GM12878 (cell line): ENCODE results near the gene PATJ. TPM values are rescaled to one million over a fixed set of nuclear protein-coding genes. Genes with fewer than 3 reads are reported as not detected.

ENCODE experiments used
- ATAC-seq: fragments of 200-7000 bp; cut with Tn5 transposase; 3 replicates; pipeline ENCODE4 v1.9.1; 2020; ENCODE audit warnings: mild to moderate bottlenecking, moderate library complexity
- BruUV-seq: library from RNA; stranded (reverse); fragments of 400-500 nt; replicated peaks from 2 replicates; lab custom pipeline; 2021; lab: Mats Ljungman, UMichigan
- CTCF ChIA-PET: fragments of 300-600 bp; sonication (Branson Sonifier 250); formaldehyde crosslinking; extraction: SDS; loops from one replicate; lab custom pipeline; 2021; ENCODE audit warnings: inconsistent platforms; lab: Yijun Ruan, JAX
- POLR2A ChIA-PET: fragments of 350-600 bp; formaldehyde crosslinking; extraction: SDS; loops from one replicate; lab custom pipeline; 2021; ENCODE audit warnings: inconsistent platforms; lab: Charles Lee
- RAD21 ChIA-PET: fragments of 300-600 bp; sonication (Branson Sonifier 250); formaldehyde crosslinking; loops from one replicate; lab custom pipeline; 2023; ENCODE audit warnings: antibody characterized with exemption; ENCODE audit not compliant: unreplicated experiment; lab: Charles Lee
- SMC1A ChIA-PET: fragments of 300-600 bp; sonication (Branson Sonifier 250); formaldehyde crosslinking; loops from one replicate; lab custom pipeline; 2023; ENCODE audit not compliant: unreplicated experiment, uncharacterized antibody; lab: Charles Lee
- DNase-seq: peaks from one replicate; pipeline ENCODE4 v3.0.0-alpha.2; 2011; ENCODE audit warnings: low read depth, low spot score
- FAIRE-seq: peaks from 3 replicates; lab custom pipeline; 2011; peaks lifted over from hg19 to GRCh38; lab: Jason Lieb, UNC
- H2AFZ ChIP-seq: 2 replicates; pipeline ENCODE4 v1.6.0; 2011; ENCODE audit warnings: low read depth, low read length, control low read depth; ENCODE audit not compliant: control insufficient read depth
- H3K27ac ChIP-seq: 2 replicates; pipeline ENCODE4 v1.5.1; 2011; ENCODE audit warnings: control low read depth; ENCODE audit not compliant: control insufficient read depth, insufficient read depth
- H3K27me3 ChIP-seq, 2 experiments: replicated peaks in 1 of 2; 2 replicates each; pipeline versions ENCODE4 v1.6.0 to v1.6.1; 2011; ENCODE audit warnings: low read length in 1 of 2; ENCODE audit not compliant: control insufficient read depth in 2 of 2, insufficient read depth in 2 of 2
- H3K36me3 ChIP-seq, 2 experiments: 2 replicates each; pipeline ENCODE4 v1.5.1; 2011; ENCODE audit warnings: low read length in 1 of 2; ENCODE audit not compliant: control insufficient read depth in 2 of 2, insufficient read depth in 2 of 2
- H3K4me1 ChIP-seq: 2 replicates; pipeline ENCODE4 v1.6.1; 2011; ENCODE audit warnings: mild to moderate bottlenecking, low read length, moderate library complexity, mixed read lengths; ENCODE audit not compliant: control insufficient read depth, insufficient read depth
- H3K4me2 ChIP-seq: 2 replicates; pipeline ENCODE4 v1.6.0; 2011; ENCODE audit warnings: control low read depth; ENCODE audit not compliant: control insufficient read depth, insufficient read depth
- H3K4me3 ChIP-seq: fragments of 200-600 bp; sonication (generic); 2 replicates; pipeline ENCODE4 v1.5.1; 2016
- H3K79me2 ChIP-seq: 2 replicates; pipeline ENCODE4 v1.6.0; 2011; ENCODE audit warnings: low read length; ENCODE audit not compliant: control insufficient read depth, insufficient read depth
- H3K9ac ChIP-seq: 2 replicates; pipeline ENCODE4 v1.8.0; 2011; ENCODE audit warnings: low read length, control low read depth, mixed read lengths; ENCODE audit not compliant: control insufficient read depth, insufficient read depth
- H3K9me3 ChIP-seq: replicated peaks from 3 replicates; pipeline ENCODE4 v1.5.1; 2011; ENCODE audit warnings: mild to moderate bottlenecking, low read length; ENCODE audit not compliant: control insufficient read depth, insufficient read depth
- H4K20me1 ChIP-seq: 2 replicates; pipeline ENCODE4 v1.6.0; 2011; ENCODE audit not compliant: control insufficient read depth, insufficient read depth
- EZH2 ChIP-seq: IDR thresholded peaks from 2 replicates; pipeline ENCODE4 v1.6.1; 2012; ENCODE audit warnings: low read depth, mild to moderate bottlenecking, control low read depth, inconsistent platforms, low read length, borderline replicate concordance; ENCODE audit not compliant: control insufficient read depth
- JUND ChIP-seq: IDR thresholded peaks from 2 replicates; pipeline ENCODE4 v1.6.1; 2012; ENCODE audit warnings: low read depth, mild to moderate bottlenecking, low read length, improper control_type of control experiment, moderate library complexity
- KAT2A ChIP-seq: conservative IDR thresholded peaks from 2 replicates; pipeline ENCODE4 v1.6.1; 2011; ENCODE audit warnings: low read depth, low read length; ENCODE audit not compliant: control insufficient read depth
- LARP7 ChIP-seq: fragments of 450-650 bp; IDR thresholded peaks from 2 replicates; pipeline ENCODE4 v1.6.1; 2017; ENCODE audit warnings: mild to moderate bottlenecking
- PAX5 ChIP-seq: IDR thresholded peaks from 2 replicates; pipeline ENCODE4 v1.6.1; 2011; ENCODE audit warnings: low read depth, low read length, borderline replicate concordance
- PAX8 ChIP-seq: fragments of 450-650 bp; IDR thresholded peaks from 2 replicates; pipeline ENCODE4 v1.6.1; 2017; ENCODE audit warnings: mild to moderate bottlenecking, moderate library complexity
- PML ChIP-seq: IDR thresholded peaks from 2 replicates; pipeline ENCODE4 v1.6.1; 2012; ENCODE audit warnings: low read length, inconsistent platforms
- SMAD1 ChIP-seq: fragments of 450-650 bp; IDR thresholded peaks from 2 replicates; pipeline ENCODE4 v1.6.1; 2018; ENCODE audit warnings: mild to moderate bottlenecking, low read depth; ENCODE audit not compliant: partially characterized antibody
- SMARCA5 ChIP-seq: fragments of 450-650 bp; IDR thresholded peaks from 2 replicates; pipeline ENCODE4 v1.6.1; 2017; ENCODE audit warnings: mild to moderate bottlenecking
- YBX1 ChIP-seq: fragments of 450-650 bp; IDR thresholded peaks from 2 replicates; pipeline ENCODE4 v1.6.1; 2016; ENCODE audit warnings: antibody characterized with exemption
- YY1 ChIP-seq: IDR thresholded peaks from 2 replicates; pipeline ENCODE4 v1.6.1; 2011; ENCODE audit warnings: low read depth, mild to moderate bottlenecking, low read length
- ZNF24 ChIP-seq: fragments of 450-650 bp; IDR thresholded peaks from 2 replicates; pipeline ENCODE4 v1.6.1; 2017; ENCODE audit warnings: antibody characterized with exemption, mild to moderate bottlenecking
- WGBS: methylation state at CpG from one replicate; pipeline ENCODE4 v1.1.6; 2016; ENCODE audit warnings: low lambda C conversion rate; ENCODE audit not compliant: insufficient replicate concordance, insufficient coverage; ENCODE audit errors: missing lambda C conversion rate; 5-methylcytosine and 5-hydroxymethylcytosine counted together
- in situ Hi-C: fragments of 300-500 bp; cut with MboI; formaldehyde crosslinking; loops from 9 replicates; pipeline ENCODE4 v1.14.3; 2018; ENCODE audit warnings: mixed read lengths
- intact Hi-C: fragments of 100-400 bp; cut with micrococcal nuclease; formaldehyde crosslinking; loops from one replicate; pipeline ENCODE4 v1.14.2; 2022; ENCODE audit not compliant: unreplicated experiment
- polyA plus RNA-seq, 11 experiments: library from polyadenylated mRNA; depleted of rRNA in 4 of 11; unstranded in 6 of 11; stranded (reverse) in 5 of 11; fragments of >200 nt; fragmentation: Nextera tagmentation in 4 of 11; fragmentation: Illumina TruSeq in 1 of 11; extraction: Ambion mirVana in 4 of 11; extraction: Trizol in 1 of 11; gene quantifications; 1 replicate in 1 of 11; 2 replicates in 10 of 11; pipeline versions ENCODE4 v1.2.1 to v1.2.3, GENCODE V29; 2011 to 2016; ENCODE audit warnings: inconsistent platforms in 2 of 11, missing spikeins in 2 of 11, low read depth in 1 of 11
- total RNA-seq, 4 experiments: library from RNA; depleted of rRNA in 3 of 4; stranded (reverse); fragments of >200 nt in 3 of 4; fragmentation: Illumina TruSeq in 1 of 4; extraction: Trizol in 1 of 4; gene quantifications; 2 replicates each; pipeline versions ENCODE4 v1.2.1 to v1.2.3, GENCODE V29; 2013 to 2021
- TF ChIP-seq, protein P1 (sequence below): fragments of 450-650 bp; conservative IDR thresholded peaks from 2 replicates; pipeline ENCODE4 v1.6.1; 2017; ENCODE audit warnings: mild to moderate bottlenecking, moderate library complexity
- TF ChIP-seq, protein P2 (sequence below): fragments of 150-350 bp; IDR thresholded peaks from 2 replicates; pipeline ENCODE4 v1.6.1; 2016; ENCODE audit warnings: low read depth, low read length
- TF ChIP-seq, protein P3 (sequence below): fragments of 450-650 bp; IDR thresholded peaks from 2 replicates; pipeline ENCODE4 v1.6.1; 2018; ENCODE audit warnings: borderline replicate concordance, mild to moderate bottlenecking; ENCODE audit not compliant: partially characterized antibody
- TF ChIP-seq, protein P4 (sequence below): fragments of 450-650 bp; IDR thresholded peaks from 2 replicates; pipeline ENCODE4 v1.6.1; 2017; ENCODE audit warnings: mild to moderate bottlenecking

The PATJ gene
- total and polyA plus RNA-seq, 10 of the 15 experiments (the other 5 are each of a cell fraction or from before 2014, with no cell fraction given), result 2.8 to 13.9 (median 6.9) TPM

DNA sequence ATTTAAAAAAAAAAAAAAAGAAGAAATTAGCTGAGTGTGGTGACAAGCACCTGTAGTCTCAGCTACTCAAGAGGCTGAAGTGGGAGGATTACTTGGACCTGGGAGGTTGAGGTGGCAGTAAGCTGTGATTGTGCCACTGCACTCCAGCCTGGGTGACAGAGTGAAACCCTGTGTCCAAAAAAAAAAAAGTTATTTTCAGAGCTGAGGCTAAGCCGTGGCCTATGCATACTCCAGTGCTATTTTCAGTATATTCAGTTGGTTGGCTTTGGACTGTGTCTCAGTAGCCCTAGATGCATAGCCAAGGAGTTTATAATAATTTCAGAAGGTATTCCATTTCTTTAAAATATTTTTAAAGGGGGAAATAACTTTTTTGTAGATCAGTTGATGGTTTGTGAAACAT lies 311.9 kb downstream of the PATJ start:
- H3K4me2 ChIP-seq, result no peak overlapping the region
- TF ChIP-seq KAT2A (no peak), PAX8 (no peak), SMAD1 (no peak), PAX5 (no peak), YY1 (no peak), ZNF24 (no peak), YBX1 (no peak), LARP7 (no peak), EZH2 (no peak), JUND (no peak), PML (no peak), SMARCA5 (no peak)
- TF ChIP-seq, protein P1, sequence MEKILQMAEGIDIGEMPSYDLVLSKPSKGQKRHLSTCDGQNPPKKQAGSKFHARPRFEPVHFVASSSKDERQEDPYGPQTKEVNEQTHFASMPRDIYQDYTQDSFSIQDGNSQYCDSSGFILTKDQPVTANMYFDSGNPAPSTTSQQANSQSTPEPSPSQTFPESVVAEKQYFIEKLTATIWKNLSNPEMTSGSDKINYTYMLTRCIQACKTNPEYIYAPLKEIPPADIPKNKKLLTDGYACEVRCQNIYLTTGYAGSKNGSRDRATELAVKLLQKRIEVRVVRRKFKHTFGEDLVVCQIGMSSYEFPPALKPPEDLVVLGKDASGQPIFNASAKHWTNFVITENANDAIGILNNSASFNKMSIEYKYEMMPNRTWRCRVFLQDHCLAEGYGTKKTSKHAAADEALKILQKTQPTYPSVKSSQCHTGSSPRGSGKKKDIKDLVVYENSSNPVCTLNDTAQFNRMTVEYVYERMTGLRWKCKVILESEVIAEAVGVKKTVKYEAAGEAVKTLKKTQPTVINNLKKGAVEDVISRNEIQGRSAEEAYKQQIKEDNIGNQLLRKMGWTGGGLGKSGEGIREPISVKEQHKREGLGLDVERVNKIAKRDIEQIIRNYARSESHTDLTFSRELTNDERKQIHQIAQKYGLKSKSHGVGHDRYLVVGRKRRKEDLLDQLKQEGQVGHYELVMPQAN, result no peak
- TF ChIP-seq, protein P2, sequence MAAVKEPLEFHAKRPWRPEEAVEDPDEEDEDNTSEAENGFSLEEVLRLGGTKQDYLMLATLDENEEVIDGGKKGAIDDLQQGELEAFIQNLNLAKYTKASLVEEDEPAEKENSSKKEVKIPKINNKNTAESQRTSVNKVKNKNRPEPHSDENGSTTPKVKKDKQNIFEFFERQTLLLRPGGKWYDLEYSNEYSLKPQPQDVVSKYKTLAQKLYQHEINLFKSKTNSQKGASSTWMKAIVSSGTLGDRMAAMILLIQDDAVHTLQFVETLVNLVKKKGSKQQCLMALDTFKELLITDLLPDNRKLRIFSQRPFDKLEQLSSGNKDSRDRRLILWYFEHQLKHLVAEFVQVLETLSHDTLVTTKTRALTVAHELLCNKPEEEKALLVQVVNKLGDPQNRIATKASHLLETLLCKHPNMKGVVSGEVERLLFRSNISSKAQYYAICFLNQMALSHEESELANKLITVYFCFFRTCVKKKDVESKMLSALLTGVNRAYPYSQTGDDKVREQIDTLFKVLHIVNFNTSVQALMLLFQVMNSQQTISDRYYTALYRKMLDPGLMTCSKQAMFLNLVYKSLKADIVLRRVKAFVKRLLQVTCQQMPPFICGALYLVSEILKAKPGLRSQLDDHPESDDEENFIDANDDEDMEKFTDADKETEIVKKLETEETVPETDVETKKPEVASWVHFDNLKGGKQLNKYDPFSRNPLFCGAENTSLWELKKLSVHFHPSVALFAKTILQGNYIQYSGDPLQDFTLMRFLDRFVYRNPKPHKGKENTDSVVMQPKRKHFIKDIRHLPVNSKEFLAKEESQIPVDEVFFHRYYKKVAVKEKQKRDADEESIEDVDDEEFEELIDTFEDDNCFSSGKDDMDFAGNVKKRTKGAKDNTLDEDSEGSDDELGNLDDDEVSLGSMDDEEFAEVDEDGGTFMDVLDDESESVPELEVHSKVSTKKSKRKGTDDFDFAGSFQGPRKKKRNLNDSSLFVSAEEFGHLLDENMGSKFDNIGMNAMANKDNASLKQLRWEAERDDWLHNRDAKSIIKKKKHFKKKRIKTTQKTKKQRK, result no peak
- TF ChIP-seq, protein P3, sequence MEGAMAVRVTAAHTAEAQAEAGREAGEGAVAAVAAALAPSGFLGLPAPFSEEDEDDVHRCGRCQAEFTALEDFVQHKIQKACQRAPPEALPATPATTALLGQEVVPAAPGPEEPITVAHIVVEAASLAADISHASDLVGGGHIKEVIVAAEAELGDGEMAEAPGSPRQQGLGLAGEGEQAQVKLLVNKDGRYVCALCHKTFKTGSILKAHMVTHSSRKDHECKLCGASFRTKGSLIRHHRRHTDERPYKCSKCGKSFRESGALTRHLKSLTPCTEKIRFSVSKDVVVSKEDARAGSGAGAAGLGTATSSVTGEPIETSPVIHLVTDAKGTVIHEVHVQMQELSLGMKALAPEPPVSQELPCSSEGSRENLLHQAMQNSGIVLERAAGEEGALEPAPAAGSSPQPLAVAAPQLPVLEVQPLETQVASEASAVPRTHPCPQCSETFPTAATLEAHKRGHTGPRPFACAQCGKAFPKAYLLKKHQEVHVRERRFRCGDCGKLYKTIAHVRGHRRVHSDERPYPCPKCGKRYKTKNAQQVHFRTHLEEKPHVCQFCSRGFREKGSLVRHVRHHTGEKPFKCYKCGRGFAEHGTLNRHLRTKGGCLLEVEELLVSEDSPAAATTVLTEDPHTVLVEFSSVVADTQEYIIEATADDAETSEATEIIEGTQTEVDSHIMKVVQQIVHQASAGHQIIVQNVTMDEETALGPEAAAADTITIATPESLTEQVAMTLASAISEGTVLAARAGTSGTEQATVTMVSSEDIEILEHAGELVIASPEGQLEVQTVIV, result no peak
- TF ChIP-seq, protein P4, sequence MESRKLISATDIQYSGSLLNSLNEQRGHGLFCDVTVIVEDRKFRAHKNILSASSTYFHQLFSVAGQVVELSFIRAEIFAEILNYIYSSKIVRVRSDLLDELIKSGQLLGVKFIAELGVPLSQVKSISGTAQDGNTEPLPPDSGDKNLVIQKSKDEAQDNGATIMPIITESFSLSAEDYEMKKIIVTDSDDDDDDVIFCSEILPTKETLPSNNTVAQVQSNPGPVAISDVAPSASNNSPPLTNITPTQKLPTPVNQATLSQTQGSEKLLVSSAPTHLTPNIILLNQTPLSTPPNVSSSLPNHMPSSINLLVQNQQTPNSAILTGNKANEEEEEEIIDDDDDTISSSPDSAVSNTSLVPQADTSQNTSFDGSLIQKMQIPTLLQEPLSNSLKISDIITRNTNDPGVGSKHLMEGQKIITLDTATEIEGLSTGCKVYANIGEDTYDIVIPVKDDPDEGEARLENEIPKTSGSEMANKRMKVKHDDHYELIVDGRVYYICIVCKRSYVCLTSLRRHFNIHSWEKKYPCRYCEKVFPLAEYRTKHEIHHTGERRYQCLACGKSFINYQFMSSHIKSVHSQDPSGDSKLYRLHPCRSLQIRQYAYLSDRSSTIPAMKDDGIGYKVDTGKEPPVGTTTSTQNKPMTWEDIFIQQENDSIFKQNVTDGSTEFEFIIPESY, result no peak

More for the DNA sequence above, 311.9 kb downstream of the PATJ start:
- no peaks in the 10 kb centered on the region for H3K36me3 ChIP-seq
- intact Hi-C loops, result no loop called here
- CTCF ChIA-PET, result no interaction called here
- RAD21 ChIA-PET, result no interaction called here
- no peaks in the 10 kb centered on the region for H3K79me2 ChIP-seq
- in situ Hi-C loops, result no loop called here
- no peaks in the 10 kb centered on the region for H3K4me1 ChIP-seq
- POLR2A ChIA-PET, result no interaction called here
- FAIRE-seq, result no peak
- no peaks in the 10 kb centered on the region for H3K9me3 ChIP-seq
- no TSS peak for BruUV-seq
- SMC1A ChIA-PET, result interaction anchor here (1.0 to 1.1 kb wide), 3 partner anchors 13 to 22 kb away, joined by 3 to 4 read pairs (median 3); no protein-coding TSS in a partner anchor
- no peak overlapping the region for H3K9ac ChIP-seq
- no peaks in the 10 kb centered on the region for H4K20me1 ChIP-seq
- no peak overlapping the region for H3K27ac ChIP-seq
- 0% methylated on average over 1 of the region's 1 CpG for WGBS
- H3K4me3 ChIP-seq, result no peak overlapping the region
- no peaks in the 10 kb centered on the region for H3K27me3 ChIP-seq
- no peak for DNase-seq
- ATAC-seq, result no peak
- no peak overlapping the region for H2AFZ ChIP-seq
